ENCODE results near the gene ANGPTL4.

The ANGPTL4 gene

DNA sequence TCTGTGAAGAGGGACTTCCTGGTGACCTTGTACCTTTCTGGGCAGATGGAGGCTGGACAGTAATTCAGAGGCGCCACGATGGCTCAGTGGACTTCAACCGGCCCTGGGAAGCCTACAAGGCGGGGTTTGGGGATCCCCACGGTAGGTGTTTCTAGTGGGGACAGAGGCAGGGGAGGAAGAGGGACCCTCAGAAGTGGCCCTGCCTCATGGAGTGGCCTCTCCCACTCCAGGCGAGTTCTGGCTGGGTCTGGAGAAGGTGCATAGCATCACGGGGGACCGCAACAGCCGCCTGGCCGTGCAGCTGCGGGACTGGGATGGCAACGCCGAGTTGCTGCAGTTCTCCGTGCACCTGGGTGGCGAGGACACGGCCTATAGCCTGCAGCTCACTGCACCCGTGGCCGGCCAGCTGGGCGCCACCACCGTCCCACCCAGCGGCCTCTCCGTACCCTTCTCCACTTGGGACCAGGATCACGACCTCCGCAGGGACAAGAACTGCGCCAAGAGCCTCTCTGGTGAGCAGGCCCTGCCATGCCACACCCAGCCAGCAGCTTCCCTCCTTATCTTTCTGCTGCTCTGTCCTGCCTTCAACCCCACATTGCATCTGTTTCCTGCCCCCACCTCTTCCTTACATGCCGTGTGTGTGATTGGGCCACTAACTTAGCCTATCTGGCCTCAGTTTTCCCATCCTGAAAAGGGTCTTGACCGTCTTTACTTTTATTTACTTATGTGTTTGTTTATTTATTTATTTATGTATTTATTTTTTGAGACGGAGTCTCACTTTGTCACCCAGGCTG lies 7.3 kb downstream of the ANGPTL4 start:
- TF ChIP-seq, protein P1, sequence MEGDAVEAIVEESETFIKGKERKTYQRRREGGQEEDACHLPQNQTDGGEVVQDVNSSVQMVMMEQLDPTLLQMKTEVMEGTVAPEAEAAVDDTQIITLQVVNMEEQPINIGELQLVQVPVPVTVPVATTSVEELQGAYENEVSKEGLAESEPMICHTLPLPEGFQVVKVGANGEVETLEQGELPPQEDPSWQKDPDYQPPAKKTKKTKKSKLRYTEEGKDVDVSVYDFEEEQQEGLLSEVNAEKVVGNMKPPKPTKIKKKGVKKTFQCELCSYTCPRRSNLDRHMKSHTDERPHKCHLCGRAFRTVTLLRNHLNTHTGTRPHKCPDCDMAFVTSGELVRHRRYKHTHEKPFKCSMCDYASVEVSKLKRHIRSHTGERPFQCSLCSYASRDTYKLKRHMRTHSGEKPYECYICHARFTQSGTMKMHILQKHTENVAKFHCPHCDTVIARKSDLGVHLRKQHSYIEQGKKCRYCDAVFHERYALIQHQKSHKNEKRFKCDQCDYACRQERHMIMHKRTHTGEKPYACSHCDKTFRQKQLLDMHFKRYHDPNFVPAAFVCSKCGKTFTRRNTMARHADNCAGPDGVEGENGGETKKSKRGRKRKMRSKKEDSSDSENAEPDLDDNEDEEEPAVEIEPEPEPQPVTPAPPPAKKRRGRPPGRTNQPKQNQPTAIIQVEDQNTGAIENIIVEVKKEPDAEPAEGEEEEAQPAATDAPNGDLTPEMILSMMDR (IDR thresholded peaks at IDR 0.05) = no peak

DNA sequence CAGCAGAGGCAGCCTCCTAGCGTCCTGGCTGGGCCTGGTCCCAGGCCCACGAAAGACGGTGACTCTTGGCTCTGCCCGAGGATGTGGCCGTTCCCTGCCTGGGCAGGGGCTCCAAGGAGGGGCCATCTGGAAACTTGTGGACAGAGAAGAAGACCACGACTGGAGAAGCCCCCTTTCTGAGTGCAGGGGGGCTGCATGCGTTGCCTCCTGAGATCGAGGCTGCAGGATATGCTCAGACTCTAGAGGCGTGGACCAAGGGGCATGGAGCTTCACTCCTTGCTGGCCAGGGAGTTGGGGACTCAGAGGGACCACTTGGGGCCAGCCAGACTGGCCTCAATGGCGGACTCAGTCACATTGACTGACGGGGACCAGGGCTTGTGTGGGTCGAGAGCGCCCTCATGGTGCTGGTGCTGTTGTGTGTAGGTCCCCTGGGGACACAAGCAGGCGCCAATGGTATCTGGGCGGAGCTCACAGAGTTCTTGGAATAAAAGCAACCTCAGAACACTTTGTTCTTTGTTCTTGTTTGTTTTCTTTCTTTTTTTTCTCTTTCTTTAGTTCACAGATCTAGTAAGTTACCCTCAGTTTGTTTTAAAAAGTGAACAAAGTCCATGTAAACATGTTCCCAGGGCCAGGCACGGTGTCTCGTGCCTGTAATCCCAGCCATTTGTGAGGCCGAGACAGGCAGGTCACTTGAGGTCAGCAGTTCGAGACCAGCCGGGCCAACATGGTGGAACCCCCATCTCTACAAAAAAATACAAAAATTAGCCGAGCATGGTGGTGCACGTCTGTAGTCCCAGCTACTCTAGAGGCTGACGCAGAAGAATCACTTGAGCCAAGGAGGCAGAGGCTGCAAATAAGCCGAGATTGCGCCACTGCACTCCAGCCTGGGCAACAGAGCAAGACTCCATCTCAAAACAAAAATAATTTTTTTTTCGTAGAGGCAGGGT lies 10.2 kb downstream of the ANGPTL4 start:
- TF ChIP-seq, protein P1 (IDR thresholded peaks at IDR 0.05) = no peak

DNA sequence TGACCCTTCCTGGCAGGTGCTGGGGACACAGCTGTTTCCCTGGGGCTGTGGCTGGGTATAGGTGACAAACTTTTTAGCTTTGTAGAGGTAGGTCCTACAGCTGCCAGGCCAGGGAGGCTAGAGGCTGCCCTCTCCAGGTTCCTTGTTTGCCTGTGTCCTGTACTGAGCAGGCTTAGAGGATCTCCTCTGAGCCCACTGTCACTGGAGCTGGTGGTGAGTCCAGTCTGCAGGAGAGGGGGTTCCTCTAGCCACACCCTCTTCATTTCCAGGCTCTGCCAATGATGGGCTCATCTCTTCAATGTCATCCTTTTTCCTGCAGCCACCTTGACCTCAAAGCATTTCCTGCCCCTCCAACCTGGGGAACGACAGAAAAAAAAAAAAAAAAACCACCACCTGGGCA lies 13.6 kb downstream of the ANGPTL4 start:
- TF ChIP-seq, protein P1 (IDR thresholded peaks at IDR 0.05) = no peak

DNA sequence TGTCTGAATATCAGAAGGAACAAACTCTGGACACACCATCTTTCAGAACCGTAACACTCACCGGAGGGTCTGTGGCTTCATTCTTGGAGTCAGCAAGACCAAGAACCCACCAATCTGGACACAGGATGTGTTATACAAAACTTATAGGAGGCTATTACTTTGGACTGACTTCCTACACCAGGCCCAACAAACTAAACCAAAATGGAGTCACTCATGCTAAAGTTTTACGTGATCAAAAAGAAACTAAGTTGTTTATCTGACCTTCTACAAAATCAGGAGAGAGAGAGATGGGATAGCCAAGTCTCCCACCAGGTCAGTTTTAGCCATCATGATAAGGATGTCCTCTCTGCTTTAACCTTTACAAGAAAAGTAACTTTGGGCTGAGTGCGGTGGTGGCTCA lies 23.0 kb downstream of the ANGPTL4 start:
- TF ChIP-seq, protein P1 (IDR thresholded peaks at IDR 0.05) = no peak

DNA sequence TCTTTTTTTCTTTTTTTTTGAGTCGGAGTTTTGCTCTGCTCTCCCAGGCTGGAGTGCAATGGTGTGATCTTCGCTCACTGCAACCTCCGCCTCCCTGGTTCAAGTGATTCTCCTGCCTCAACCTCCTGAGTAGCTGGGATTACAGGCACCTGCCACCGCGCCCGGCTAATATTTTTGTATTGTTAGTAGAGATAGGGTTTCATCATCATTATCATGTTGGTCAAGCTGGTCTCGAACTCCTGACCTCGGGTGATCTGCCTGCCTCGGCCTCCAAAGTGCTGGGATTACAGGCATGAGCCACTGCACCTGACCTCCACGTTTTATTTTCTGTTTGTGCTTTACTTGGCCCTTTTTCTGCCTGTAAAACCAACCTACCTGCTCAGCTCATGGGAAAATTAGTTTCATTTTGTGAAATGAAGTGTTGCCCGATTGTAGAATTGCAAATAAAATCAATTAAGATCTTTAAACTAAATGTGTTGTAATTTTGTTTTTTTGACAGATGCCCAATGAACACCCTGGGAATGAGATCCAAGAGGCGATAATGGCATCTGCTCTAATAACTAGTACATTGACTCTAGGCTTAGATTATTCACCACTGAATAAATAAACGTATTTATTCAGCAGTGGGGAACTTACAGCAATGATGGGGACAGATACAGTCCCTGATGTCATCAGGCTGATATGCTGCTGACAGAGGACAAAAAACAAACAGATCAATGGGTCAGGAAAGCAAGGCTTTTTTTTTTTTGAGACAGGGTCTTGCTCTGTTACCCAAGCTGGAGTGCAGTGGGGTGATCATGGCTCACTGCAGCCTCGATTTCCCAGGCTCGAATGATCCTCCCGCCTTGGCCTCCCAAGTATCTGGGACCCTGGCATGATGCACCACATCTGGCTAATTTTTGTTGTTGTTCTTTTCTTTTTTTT lies 24.0 kb downstream of the ANGPTL4 start:
- TF ChIP-seq, protein P1 (IDR thresholded peaks at IDR 0.05) = no peak

DNA sequence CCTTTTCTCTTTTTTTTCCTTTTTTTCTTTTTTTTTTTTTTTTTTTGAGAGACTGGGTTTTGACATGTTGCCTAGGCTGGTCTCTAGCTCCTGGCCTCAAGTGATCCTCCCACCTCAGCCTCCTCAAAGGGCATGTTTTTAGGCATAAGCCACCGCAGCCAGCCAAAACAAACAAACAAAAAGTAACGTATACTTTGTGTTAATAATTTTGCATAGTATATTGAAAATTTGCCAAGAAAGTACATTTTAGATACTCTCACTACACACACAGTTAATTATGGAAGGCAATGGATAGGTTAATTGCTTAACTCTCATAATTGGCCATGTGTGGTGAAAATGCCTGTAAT lies 24.6 kb downstream of the ANGPTL4 start:
- TF ChIP-seq, protein P1 (IDR thresholded peaks at IDR 0.05) = no peak

All from LNCAP (cell line).